ENCODE results near the gene ISLR. TPM values are rescaled to one million over a fixed set of nuclear protein-coding genes. Genes with fewer than 3 reads are reported as not detected.

ISLR gene
- total and polyA plus RNA-seq, 2 experiments from 2014 or later: 0.55 TPM; not detected in 1

- Mint-ChIP-seq H3K4me1 (peaks cover 8% of the 10 kb centered on the region), H3K4me3 (no peak overlapping the region)
Observed at GRCh38 chr15:74157868-74158827, 15.4 kb upstream of the ISLR start.

More at GRCh38 chr15:74157868-74158827, 15.4 kb upstream of the ISLR start:
- Histone ChIP-seq H3K4me1 (ENCODE audit: insufficient read depth) (no peaks in the 10 kb centered on the region), H2AFZ (no peak overlapping the region), H3K4me3 (no peak overlapping the region), H4K20me1 (replicated peaks; ENCODE audit: insufficient read depth) (no peaks in the 10 kb centered on the region), H3K4me2 (no peak overlapping the region), H3K36me3 (ENCODE audit: insufficient read depth) (no peaks in the 10 kb centered on the region), H3F3A (replicated peaks; ENCODE audit: low read depth) (no peaks in the 10 kb centered on the region; the same call in 1 of the 2 replicates), H3K9me2 (ENCODE audit: insufficient read depth) (no peaks in the 10 kb centered on the region), H3K27ac (ENCODE audit: low read depth) (no peak overlapping the region), H3K27me3 (ENCODE audit: insufficient read depth) (no peaks in the 10 kb centered on the region), H3K79me2 (replicated peaks; ENCODE audit: insufficient read depth) (no peaks in the 10 kb centered on the region)
- Mint-ChIP-seq H3K27me3 (ENCODE audit: insufficient read depth, low read depth, poor library complexity) (peaks cover 8% of the 10 kb centered on the region), H3K9me3 (no peaks in the 10 kb centered on the region), H3K27ac (no peak overlapping the region), H3K36me3 (ENCODE audit: low read depth) (no peaks in the 10 kb centered on the region)
- no peak for TF ChIP-seq CREB1 (CRISPR knock-in tag; IDR thresholded peaks at IDR 0.05; ENCODE audit: low read depth)
- TF ChIP-seq JUNB (IDR thresholded peaks at IDR 0.05; ENCODE audit: unreplicated experiment): no peak
- no peak for TF ChIP-seq REST (IDR thresholded peaks at IDR 0.05; ENCODE audit: unreplicated experiment)
- TF ChIP-seq EZH2 (IDR thresholded peaks at IDR 0.05; ENCODE audit: low read depth, unreplicated experiment): no peak
- no peak for TF ChIP-seq NANOG (IDR thresholded peaks at IDR 0.05; ENCODE audit: borderline replicate concordance)
- no peak for TF ChIP-seq ZNF462 (CRISPR knock-in tag; IDR thresholded peaks at IDR 0.05)
- TF ChIP-seq EZH2phosphoT487 (IDR thresholded peaks at IDR 0.05; ENCODE audit: unreplicated experiment): no peak
- no peak for TF ChIP-seq POLR2AphosphoS5 (IDR thresholded peaks at IDR 0.05; ENCODE audit: low read depth)
- TF ChIP-seq STAT1 (IDR thresholded peaks at IDR 0.05; ENCODE audit: unreplicated experiment): no peak
- no peak for TF ChIP-seq ZNF114 (CRISPR knock-in tag; IDR thresholded peaks at IDR 0.05)
- TF ChIP-seq, protein P1, sequence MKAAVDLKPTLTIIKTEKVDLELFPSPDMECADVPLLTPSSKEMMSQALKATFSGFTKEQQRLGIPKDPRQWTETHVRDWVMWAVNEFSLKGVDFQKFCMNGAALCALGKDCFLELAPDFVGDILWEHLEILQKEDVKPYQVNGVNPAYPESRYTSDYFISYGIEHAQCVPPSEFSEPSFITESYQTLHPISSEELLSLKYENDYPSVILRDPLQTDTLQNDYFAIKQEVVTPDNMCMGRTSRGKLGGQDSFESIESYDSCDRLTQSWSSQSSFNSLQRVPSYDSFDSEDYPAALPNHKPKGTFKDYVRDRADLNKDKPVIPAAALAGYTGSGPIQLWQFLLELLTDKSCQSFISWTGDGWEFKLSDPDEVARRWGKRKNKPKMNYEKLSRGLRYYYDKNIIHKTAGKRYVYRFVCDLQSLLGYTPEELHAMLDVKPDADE (IDR thresholded peaks at IDR 0.05): no peak
- no peak for TF ChIP-seq ZNF331 (CRISPR knock-in tag; IDR thresholded peaks at IDR 0.05; ENCODE audit: low read depth)
- TF ChIP-seq, protein P2, sequence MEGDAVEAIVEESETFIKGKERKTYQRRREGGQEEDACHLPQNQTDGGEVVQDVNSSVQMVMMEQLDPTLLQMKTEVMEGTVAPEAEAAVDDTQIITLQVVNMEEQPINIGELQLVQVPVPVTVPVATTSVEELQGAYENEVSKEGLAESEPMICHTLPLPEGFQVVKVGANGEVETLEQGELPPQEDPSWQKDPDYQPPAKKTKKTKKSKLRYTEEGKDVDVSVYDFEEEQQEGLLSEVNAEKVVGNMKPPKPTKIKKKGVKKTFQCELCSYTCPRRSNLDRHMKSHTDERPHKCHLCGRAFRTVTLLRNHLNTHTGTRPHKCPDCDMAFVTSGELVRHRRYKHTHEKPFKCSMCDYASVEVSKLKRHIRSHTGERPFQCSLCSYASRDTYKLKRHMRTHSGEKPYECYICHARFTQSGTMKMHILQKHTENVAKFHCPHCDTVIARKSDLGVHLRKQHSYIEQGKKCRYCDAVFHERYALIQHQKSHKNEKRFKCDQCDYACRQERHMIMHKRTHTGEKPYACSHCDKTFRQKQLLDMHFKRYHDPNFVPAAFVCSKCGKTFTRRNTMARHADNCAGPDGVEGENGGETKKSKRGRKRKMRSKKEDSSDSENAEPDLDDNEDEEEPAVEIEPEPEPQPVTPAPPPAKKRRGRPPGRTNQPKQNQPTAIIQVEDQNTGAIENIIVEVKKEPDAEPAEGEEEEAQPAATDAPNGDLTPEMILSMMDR (conservative IDR thresholded peaks at IDR 0.05; ENCODE audit: low read depth in 2 of 2): no peak
- ATAC-seq: no peak
- no peak for DNase-seq (ENCODE audit: low spot score)

Data from GM23338 (cell line).